ENCODE measurements around the gene FCHSD1. TPM values are rescaled to one million over a fixed set of nuclear protein-coding genes. Genes with fewer than 3 reads are reported as not detected.

FCHSD1 gene
- total RNA-seq, 2 donors from 2014 or later = 5.1 to 6.4 TPM

DNA sequence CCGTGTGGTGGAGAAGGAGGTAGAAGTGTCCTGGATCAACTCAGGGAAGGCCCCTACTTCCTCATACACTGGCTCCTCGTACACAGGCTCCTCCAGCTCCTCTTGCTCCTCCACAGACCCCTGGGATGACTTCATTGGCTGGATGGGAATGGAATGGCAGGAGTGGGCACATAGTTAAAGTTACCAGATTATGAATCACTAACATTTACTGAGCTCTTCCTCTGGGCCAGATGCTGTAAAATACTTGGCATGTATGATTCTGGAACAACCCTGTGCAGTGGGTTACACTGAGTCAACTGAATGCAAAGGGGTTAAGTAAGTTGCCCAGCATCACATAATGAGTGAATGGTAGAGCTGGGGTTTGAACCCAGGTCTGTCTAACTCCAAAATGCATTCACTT lies 3.1 kb upstream of the FCHSD1 start:
- Histone ChIP-seq H3K36me3 (peaks cover 10% of the 10 kb centered on the region), H3K4me1 (peaks cover 0 to 16% of the 10 kb centered on the region in 2 donors), H3K27ac (no peak overlapping the region), H3K4me3 (no peak overlapping the region), H3K27me3 (no peaks in the 10 kb centered on the region), H3K9me3 (no peaks in the 10 kb centered on the region)
- no peak for TF ChIP-seq CTCF (IDR thresholded peaks at IDR 0.05)
- DNase-seq (ENCODE audit: low spot score) = no peak

- Histone ChIP-seq H3K27ac (peak overlapping the region in 1 of 2 donors; percentile 54), H3K4me3 (peak overlapping the region; percentile 51 to 65)
Measured at GRCh38 chr5:141651728-141652105, 499 bp upstream of the FCHSD1 start.

GRCh38 chr5:141649972-141650371 lies 1.2 kb downstream of the FCHSD1 start:
- H3K27me3 ChIP-seq = no peaks in the 10 kb centered on the region
- peaks cover 0 to 16% of the 10 kb centered on the region in 2 donors for H3K4me1 ChIP-seq
- no peak for TF ChIP-seq CTCF (IDR thresholded peaks at IDR 0.05)
- DNase-seq (ENCODE audit: low spot score) = no peak
- H3K36me3 ChIP-seq = no peaks in the 10 kb centered on the region
- no peaks in the 10 kb centered on the region for H3K9me3 ChIP-seq
- no peak overlapping the region for H3K27ac ChIP-seq
- no peak overlapping the region for H3K4me3 ChIP-seq

More at GRCh38 chr5:141651728-141652105, 499 bp upstream of the FCHSD1 start:
- H3K27me3 ChIP-seq = no peaks in the 10 kb centered on the region
- no peaks in the 10 kb centered on the region for H3K9me3 ChIP-seq
- no peak for TF ChIP-seq CTCF (IDR thresholded peaks at IDR 0.05)
- H3K36me3 ChIP-seq = no peaks in the 10 kb centered on the region
- DNase-seq (ENCODE audit: low spot score) = no peak
- peaks cover 0 to 16% of the 10 kb centered on the region in 2 donors for H3K4me1 ChIP-seq

GRCh38 chr5:141649056-141649688 lies 2.0 kb downstream of the FCHSD1 start:
- H3K4me3 ChIP-seq = no peak overlapping the region
- no peak for TF ChIP-seq CTCF (IDR thresholded peaks at IDR 0.05)
- no peaks in the 10 kb centered on the region for H3K9me3 ChIP-seq
- DNase-seq (ENCODE audit: low spot score) = no peak
- peaks cover 0 to 16% of the 10 kb centered on the region in 2 donors for H3K4me1 ChIP-seq
- H3K36me3 ChIP-seq = no peaks in the 10 kb centered on the region
- no peaks in the 10 kb centered on the region for H3K27me3 ChIP-seq
- H3K27ac ChIP-seq = no peak overlapping the region

- H3K36me3 ChIP-seq = no peaks in the 10 kb centered on the region
- no peaks in the 10 kb centered on the region for H3K27me3 ChIP-seq
- no peaks in the 10 kb centered on the region for H3K9me3 ChIP-seq
- no peak overlapping the region for H3K4me3 ChIP-seq
- H3K27ac ChIP-seq = no peak overlapping the region
- no peak for DNase-seq (ENCODE audit: low spot score)
- H3K4me1 ChIP-seq = peaks cover 0 to 16% of the 10 kb centered on the region in 2 donors
- TF ChIP-seq CTCF (IDR thresholded peaks at IDR 0.05) = no peak
Measured at GRCh38 chr5:141647851-141648250, 3.4 kb downstream of the FCHSD1 start.

DNA sequence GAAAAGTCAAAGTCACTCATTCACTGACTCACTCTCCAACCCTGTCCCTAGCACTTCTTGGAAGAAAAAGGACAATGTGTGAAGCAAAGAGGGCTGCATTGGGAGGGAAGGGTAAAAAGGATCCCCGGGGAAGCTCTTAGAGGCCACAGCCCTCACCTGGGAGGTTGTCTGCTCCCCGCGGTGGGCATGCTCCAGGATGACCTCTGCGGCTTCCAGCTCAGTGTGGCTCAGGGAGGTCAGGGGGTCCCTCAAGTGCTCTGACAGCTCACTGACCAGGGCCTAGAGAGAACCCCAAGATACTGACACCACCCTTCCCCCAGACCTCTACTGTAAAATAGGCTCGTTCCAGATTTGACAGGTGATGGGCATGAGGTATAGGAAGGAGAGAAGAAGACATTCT lies 4.0 kb downstream of the FCHSD1 start:
- DNase-seq (ENCODE audit: low spot score) = no peak
- H3K27ac ChIP-seq = no peak overlapping the region
- H3K9me3 ChIP-seq = no peaks in the 10 kb centered on the region
- H3K4me3 ChIP-seq = no peak overlapping the region
- peaks cover 0 to 16% of the 10 kb centered on the region in 2 donors for H3K4me1 ChIP-seq
- no peak for TF ChIP-seq CTCF (IDR thresholded peaks at IDR 0.05)
- H3K36me3 ChIP-seq = no peaks in the 10 kb centered on the region
- H3K27me3 ChIP-seq = no peaks in the 10 kb centered on the region
